WERI-Rb-1 (cell line): ENCODE measurements around the gene MKLN1.

Experiments used
- DNase-seq: peaks from one replicate; pipeline ENCODE4 v3.0.0-alpha.2; 2020
- H3K27ac ChIP-seq: fragments of 250-450 bp; sonication (Bioruptor Pico); 2 replicates; pipeline ENCODE4 v1.5.1; 2020; ENCODE audit warnings: mild to moderate bottlenecking, moderate library complexity
- H3K27me3 ChIP-seq: fragments of 250-450 bp; sonication (Bioruptor Pico); 2 replicates; pipeline ENCODE4 v1.5.1; 2021; ENCODE audit warnings: mild to moderate bottlenecking, low read depth, moderate library complexity; ENCODE audit not compliant: insufficient read depth, severe bottlenecking
- H3K36me3 ChIP-seq: fragments of 250-450 bp; sonication (Bioruptor Pico); 2 replicates; pipeline ENCODE4 v1.5.1; 2020; ENCODE audit warnings: mild to moderate bottlenecking, moderate library complexity
- H3K4me3 ChIP-seq: 2 replicates; pipeline ENCODE4 v1.5.1; 2011; ENCODE audit warnings: low read depth, mild to moderate bottlenecking, control low read depth, low read length
- H3K9me3 ChIP-seq: fragments of 250-450 bp; sonication (Bioruptor Pico); 2 replicates; pipeline ENCODE4 v1.5.1; 2021; ENCODE audit warnings: mild to moderate bottlenecking, moderate library complexity; ENCODE audit not compliant: severe bottlenecking
- CTCF ChIP-seq: IDR thresholded peaks from 2 replicates; pipeline ENCODE4 v1.5.1; 2011; ENCODE audit warnings: low read depth, mild to moderate bottlenecking, control low read depth, inconsistent platforms, low read length

MKLN1 gene

GRCh38 chr7:131298608-131298992 is 29.1 kb upstream of the MKLN1 start:
- Histone ChIP-seq H3K4me3 (no peak overlapping the region), H3K36me3 (no peaks in the 10 kb centered on the region), H3K9me3 (no peaks in the 10 kb centered on the region), H3K27me3 (no peaks in the 10 kb centered on the region), H3K27ac (no peak overlapping the region)
- TF ChIP-seq CTCF: no peak
- no peak for DNase-seq

GRCh38 chr7:131299074-131299473 is 28.6 kb upstream of the MKLN1 start:
- Histone ChIP-seq H3K4me3 (no peak overlapping the region), H3K27ac (no peak overlapping the region)

GRCh38 chr7:131300078-131300477 is 27.6 kb upstream of the MKLN1 start:
- no peak for TF ChIP-seq CTCF
- DNase-seq: no peak

More at GRCh38 chr7:131299074-131299473, 28.6 kb upstream of the MKLN1 start:
- Histone ChIP-seq H3K27me3 (no peaks in the 10 kb centered on the region), H3K9me3 (no peaks in the 10 kb centered on the region), H3K36me3 (no peaks in the 10 kb centered on the region)
- DNase-seq: no peak
- TF ChIP-seq CTCF: no peak

GRCh38 chr7:131300572-131301466 is 26.9 kb upstream of the MKLN1 start:
- DNase-seq: no peak
- no peak for TF ChIP-seq CTCF
- Histone ChIP-seq H3K4me3 (no peak overlapping the region), H3K9me3 (no peaks in the 10 kb centered on the region), H3K27me3 (no peaks in the 10 kb centered on the region), H3K27ac (no peak overlapping the region), H3K36me3 (no peaks in the 10 kb centered on the region)

More at GRCh38 chr7:131300078-131300477, 27.6 kb upstream of the MKLN1 start:
- no peak overlapping the region for H3K4me3 ChIP-seq
- no peaks in the 10 kb centered on the region for H3K9me3 ChIP-seq
- no peaks in the 10 kb centered on the region for H3K36me3 ChIP-seq
- H3K27me3 ChIP-seq: no peaks in the 10 kb centered on the region
- H3K27ac ChIP-seq: no peak overlapping the region

GRCh38 chr7:131302446-131302845 is 25.2 kb upstream of the MKLN1 start:
- DNase-seq: no peak
- H3K27me3 ChIP-seq: no peaks in the 10 kb centered on the region
- no peak overlapping the region for H3K4me3 ChIP-seq
- no peak for TF ChIP-seq CTCF
- H3K27ac ChIP-seq: no peak overlapping the region
- peaks cover 5% of the 10 kb centered on the region for H3K9me3 ChIP-seq
- no peaks in the 10 kb centered on the region for H3K36me3 ChIP-seq
